Vagina (tissue), 2 donors: ENCODE results near the gene THAP5.

Source experiments
- POLR2A ChIP-seq, 2 donors: fragments of 450-650 bp; IDR thresholded peaks; one replicate each; pipeline ENCODE4 v1.6.1; 2017; ENCODE audit warnings: antibody characterized with exemption in 2 of 2, mild to moderate bottlenecking in 2 of 2, moderate library complexity in 2 of 2
- TF ChIP-seq, protein P1 (sequence below), 3 experiments: fragments of 450-650 bp in 2 of 3; fragments of 200-600 bp in 1 of 3; sonication (generic) in 1 of 3; IDR thresholded peaks; one replicate each; pipeline ENCODE4 v1.5.1; 2017 to 2019; ENCODE audit warnings: antibody characterized with exemption in 3 of 3, mild to moderate bottlenecking in 2 of 3, moderate library complexity in 2 of 3

- TF ChIP-seq, protein P1, sequence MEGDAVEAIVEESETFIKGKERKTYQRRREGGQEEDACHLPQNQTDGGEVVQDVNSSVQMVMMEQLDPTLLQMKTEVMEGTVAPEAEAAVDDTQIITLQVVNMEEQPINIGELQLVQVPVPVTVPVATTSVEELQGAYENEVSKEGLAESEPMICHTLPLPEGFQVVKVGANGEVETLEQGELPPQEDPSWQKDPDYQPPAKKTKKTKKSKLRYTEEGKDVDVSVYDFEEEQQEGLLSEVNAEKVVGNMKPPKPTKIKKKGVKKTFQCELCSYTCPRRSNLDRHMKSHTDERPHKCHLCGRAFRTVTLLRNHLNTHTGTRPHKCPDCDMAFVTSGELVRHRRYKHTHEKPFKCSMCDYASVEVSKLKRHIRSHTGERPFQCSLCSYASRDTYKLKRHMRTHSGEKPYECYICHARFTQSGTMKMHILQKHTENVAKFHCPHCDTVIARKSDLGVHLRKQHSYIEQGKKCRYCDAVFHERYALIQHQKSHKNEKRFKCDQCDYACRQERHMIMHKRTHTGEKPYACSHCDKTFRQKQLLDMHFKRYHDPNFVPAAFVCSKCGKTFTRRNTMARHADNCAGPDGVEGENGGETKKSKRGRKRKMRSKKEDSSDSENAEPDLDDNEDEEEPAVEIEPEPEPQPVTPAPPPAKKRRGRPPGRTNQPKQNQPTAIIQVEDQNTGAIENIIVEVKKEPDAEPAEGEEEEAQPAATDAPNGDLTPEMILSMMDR (IDR thresholded peaks at IDR 0.05) = no peak
- no peak for TF ChIP-seq POLR2A (IDR thresholded peaks at IDR 0.05)
Observed at GRCh38 chr7:108522780-108523179, 46.7 kb downstream of the THAP5 start.
